GM11168 (cell line): ENCODE measurements around the gene CAV3.

Source experiments
- in situ Hi-C: fragments of 300-500 bp; cut with MboI; formaldehyde crosslinking; loops from one replicate; pipeline ENCODE4 v1.12.0; 2022; ENCODE audit warnings: low sequenced_read_pairs; ENCODE audit not compliant: unreplicated experiment

CAV3 gene

DNA sequence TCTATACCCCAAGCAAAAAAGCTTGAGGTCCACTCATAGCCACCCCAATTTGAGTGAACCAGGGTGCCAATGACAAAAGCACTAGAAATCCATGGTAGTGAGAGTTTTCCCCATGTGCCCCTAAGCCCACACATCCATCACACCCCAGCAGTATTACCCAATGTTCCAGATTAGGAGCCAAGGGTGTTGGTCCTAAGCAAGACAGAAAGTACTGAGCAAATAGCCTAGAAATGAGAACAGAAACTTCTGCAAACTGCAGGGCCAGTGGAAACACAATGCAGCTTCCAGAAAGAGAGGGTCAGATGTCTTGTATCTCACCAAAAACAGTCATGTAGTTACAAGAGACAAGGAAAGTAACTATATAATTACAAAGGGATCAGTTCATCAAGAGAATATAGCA lies 46.7 kb downstream of the CAV3 start:
- in situ Hi-C loops, result no loop called here

DNA sequence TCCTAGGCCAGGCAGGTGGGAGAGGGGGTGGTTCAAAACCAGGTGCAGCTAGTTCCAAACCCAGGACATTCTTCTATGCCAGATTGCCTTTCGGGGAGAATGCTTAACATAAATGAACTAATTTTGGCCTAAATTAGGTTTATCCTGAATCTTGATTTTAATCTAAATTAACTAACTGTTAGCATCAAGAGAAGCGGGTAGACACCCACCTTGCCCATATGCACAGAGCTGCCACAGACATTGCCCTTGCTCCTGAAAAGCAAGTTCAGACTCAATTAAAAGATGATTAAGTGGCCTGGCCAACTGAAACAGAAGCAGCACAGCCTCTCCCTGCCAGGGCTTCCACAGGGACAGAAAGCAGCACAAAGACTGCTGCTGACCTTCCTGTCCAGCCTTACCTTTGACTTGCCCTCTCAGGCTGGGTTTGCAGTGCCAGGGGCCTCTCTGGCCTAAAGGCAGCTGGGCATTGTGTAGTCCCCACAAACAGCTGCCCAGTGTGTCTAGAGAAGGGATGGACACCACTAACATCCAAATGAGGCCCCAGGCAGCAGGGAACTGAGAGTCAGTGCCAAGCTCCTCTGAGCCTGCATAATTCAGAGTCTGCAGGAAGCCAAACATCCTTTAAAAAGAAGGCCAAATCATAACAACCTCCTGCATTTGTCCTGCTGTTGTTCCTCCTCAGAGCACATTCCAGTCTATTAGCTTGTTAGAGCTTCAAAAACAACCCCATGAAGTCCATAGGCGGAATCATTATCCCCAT lies 51.3 kb downstream of the CAV3 start:
- in situ Hi-C loops, result no loop called here

- in situ Hi-C loops, result no loop called here
Measured at GRCh38 chr3:8790529-8790928, 56.9 kb downstream of the CAV3 start.

DNA sequence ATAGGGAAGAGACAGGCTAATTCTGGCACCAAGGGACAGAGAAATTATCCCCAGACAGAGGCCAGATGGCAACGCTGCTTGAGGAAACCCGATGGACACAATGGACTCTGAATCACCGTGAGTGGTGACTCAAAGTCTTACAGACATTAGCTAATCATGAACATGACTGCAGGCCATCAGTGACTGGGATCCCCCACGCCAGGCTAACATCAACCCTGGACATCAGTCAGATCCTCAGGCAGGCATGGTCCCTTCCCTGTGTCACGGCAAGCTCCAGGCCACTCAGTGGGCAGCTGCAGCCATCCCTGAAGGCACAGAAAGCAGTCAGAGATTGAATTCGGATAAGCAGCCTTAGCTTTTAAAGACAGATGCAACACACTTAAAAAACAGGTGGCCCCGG lies 59.6 kb downstream of the CAV3 start:
- in situ Hi-C loops, result no loop called here

- in situ Hi-C loops, result no loop called here
Measured at GRCh38 chr3:8794247-8794646, 60.6 kb downstream of the CAV3 start.
